IMR-90 (cell line): ENCODE results near the gene NT5C1A. TPM values are rescaled to one million over a fixed set of nuclear protein-coding genes. Genes with fewer than 3 reads are reported as not detected.

Experiments used
- ATAC-seq: fragments of 200-7000 bp; cut with Tn5 transposase; 2 replicates; pipeline ENCODE4 v1.9.1; 2020; ENCODE audit warnings: low read depth, mild to moderate bottlenecking, moderate library complexity
- BruUV-seq: library from RNA; stranded (reverse); fragments of 400-500 nt; replicated peaks from 2 replicates; lab custom pipeline; 2021; lab: Mats Ljungman, UMichigan
- CTCF ChIA-PET: fragments of 300-600 bp; formaldehyde crosslinking; extraction: SDS; loops from one replicate; lab custom pipeline; 2021; ENCODE audit warnings: antibody characterized with exemption; lab: Yijun Ruan, JAX
- POLR2A ChIA-PET: fragments of 300-600 bp; sonication (Branson Sonifier 250); formaldehyde crosslinking; loops from one replicate; lab custom pipeline; 2022; ENCODE audit warnings: antibody characterized with exemption; ENCODE audit not compliant: unreplicated experiment; lab: Charles Lee
- DNase-seq: peaks from one replicate; pipeline ENCODE4 v3.0.0; 2013
- H2AFZ ChIP-seq: replicated peaks from 2 replicates; pipeline ENCODE3; 2013; ENCODE audit warnings: low read length, mild to moderate bottlenecking; ENCODE audit not compliant: poor library complexity
- H2AK5ac ChIP-seq: 2 replicates; pipeline ENCODE4 v1.6.1; 2013; ENCODE audit warnings: low read depth, low read length, inconsistent platforms
- H2AK9ac ChIP-seq: replicated peaks from 2 replicates; pipeline ENCODE3; 2013; ENCODE audit warnings: mild to moderate bottlenecking, low read depth, low read length, moderate library complexity; ENCODE audit not compliant: poor library complexity
- H2BK120ac ChIP-seq: 2 replicates; pipeline ENCODE4 v1.6.1; 2013; ENCODE audit warnings: low read depth, low read length, inconsistent platforms
- H2BK15ac ChIP-seq: 3 replicates; pipeline ENCODE4 v1.6.1; 2013; ENCODE audit warnings: low read depth, low read length, inconsistent platforms
- H2BK20ac ChIP-seq: 2 replicates; pipeline ENCODE4 v1.6.1; 2013; ENCODE audit warnings: low read depth, mild to moderate bottlenecking, inconsistent platforms, low read length, moderate library complexity
- H2BK5ac ChIP-seq: 2 replicates; pipeline ENCODE4 v1.6.1; 2013; ENCODE audit warnings: mild to moderate bottlenecking, low read depth, low read length, inconsistent platforms; ENCODE audit not compliant: poor library complexity, severe bottlenecking
- H3K14ac ChIP-seq: replicated peaks from 2 replicates; pipeline ENCODE4 v1.6.1; 2013; ENCODE audit warnings: low read depth, low read length, inconsistent platforms
- H3K18ac ChIP-seq: 2 replicates; pipeline ENCODE4 v1.6.1; 2013; ENCODE audit warnings: low read depth, low read length, control low read depth
- H3K23ac ChIP-seq: 2 replicates; pipeline ENCODE4 v1.6.1; 2013; ENCODE audit warnings: low read depth, low read length, inconsistent platforms
- H3K27ac ChIP-seq: 2 replicates; pipeline ENCODE4 v1.5.1; 2013; ENCODE audit warnings: mild to moderate bottlenecking, control low read depth, low read length; ENCODE audit not compliant: insufficient read depth
- H3K27me3 ChIP-seq: 2 replicates; pipeline ENCODE4 v1.6.1; 2013; ENCODE audit warnings: low read length; ENCODE audit not compliant: control insufficient read depth, insufficient read depth
- H3K36me3 ChIP-seq: 2 replicates; pipeline ENCODE4 v1.6.1; 2013; ENCODE audit warnings: low read length, mixed read lengths; ENCODE audit not compliant: control insufficient read depth, insufficient read depth
- H3K4ac ChIP-seq: 2 replicates; pipeline ENCODE4 v1.6.1; 2013; ENCODE audit warnings: low read depth, low read length, inconsistent platforms
- H3K4me1 ChIP-seq: 2 replicates; pipeline ENCODE4 v1.6.1; 2013; ENCODE audit warnings: low read length, mixed read lengths; ENCODE audit not compliant: control insufficient read depth, insufficient read depth
- H3K4me2 ChIP-seq: 2 replicates; pipeline ENCODE4 v1.6.1; 2013; ENCODE audit warnings: low read depth, mild to moderate bottlenecking, control low read depth, low read length, moderate library complexity
- H3K4me3 ChIP-seq: 2 replicates; pipeline ENCODE4 v1.5.1; 2013; ENCODE audit warnings: low read depth, mild to moderate bottlenecking, control low read depth, low read length, moderate library complexity; ENCODE audit not compliant: insufficient read depth
- H3K56ac ChIP-seq: 2 replicates; pipeline ENCODE4 v1.6.1; 2013; ENCODE audit warnings: low read length, inconsistent platforms; ENCODE audit not compliant: insufficient read depth; ENCODE audit errors: extremely low read depth
- H3K79me1 ChIP-seq, 2 experiments: 2 replicates each; pipeline ENCODE4 v1.6.1; 2013; ENCODE audit warnings: low read length in 2 of 2, inconsistent platforms in 1 of 2, low read depth in 1 of 2
- H3K9ac ChIP-seq: 2 replicates; pipeline ENCODE4 v1.6.1; 2013; ENCODE audit warnings: low read depth, low read length, control low read depth
- H3K9me1 ChIP-seq: 2 replicates; pipeline ENCODE4 v1.6.1; 2013; ENCODE audit warnings: low read length, inconsistent platforms; ENCODE audit not compliant: insufficient read depth
- H3K9me3 ChIP-seq: 2 replicates; pipeline ENCODE4 v1.6.1; 2013; ENCODE audit warnings: low read length; ENCODE audit not compliant: control insufficient read depth, insufficient read depth
- H4K20me1 ChIP-seq: 2 replicates; pipeline ENCODE4 v1.6.1; 2013; ENCODE audit warnings: low read length, inconsistent platforms; ENCODE audit not compliant: insufficient read depth
- H4K5ac ChIP-seq: 2 replicates; pipeline ENCODE4 v1.6.1; 2013; ENCODE audit warnings: mild to moderate bottlenecking, low read depth, low read length, control low read depth
- H4K8ac ChIP-seq, 2 experiments: 2 replicates each; pipeline ENCODE4 v1.6.1; 2013; ENCODE audit warnings: low read depth in 2 of 2, low read length in 2 of 2, control low read depth in 1 of 2, inconsistent platforms in 1 of 2
- H4K91ac ChIP-seq: 2 replicates; pipeline ENCODE4 v1.6.1; 2013; ENCODE audit warnings: low read depth, low read length, inconsistent platforms; ENCODE audit not compliant: insufficient read depth
- BHLHE40 ChIP-seq: fragments of 150-350 bp; IDR thresholded peaks from 2 replicates; pipeline ENCODE4 v1.6.1; 2016; ENCODE audit warnings: mild to moderate bottlenecking, low read depth, low read length
- CEBPB ChIP-seq: IDR thresholded peaks from 2 replicates; pipeline ENCODE4 v1.6.1; 2012; ENCODE audit warnings: low read depth, low read length, improper control_type of control experiment
- MAFK ChIP-seq: IDR thresholded peaks from 2 replicates; pipeline ENCODE4 v1.6.1; 2012; ENCODE audit warnings: low read depth, low read length, improper control_type of control experiment
- MAZ ChIP-seq: IDR thresholded peaks from 2 replicates; pipeline ENCODE4 v1.6.1; 2012; ENCODE audit warnings: low read depth, mild to moderate bottlenecking, low read length, improper control_type of control experiment, moderate library complexity, borderline replicate concordance
- MXI1 ChIP-seq: IDR thresholded peaks from 2 replicates; pipeline ENCODE4 v1.6.1; 2012; ENCODE audit warnings: low read depth, mild to moderate bottlenecking, low read length, moderate library complexity, borderline replicate concordance
- POLR2A ChIP-seq: IDR thresholded peaks from 2 replicates; pipeline ENCODE4 v1.6.1; 2012; ENCODE audit warnings: mild to moderate bottlenecking, low read depth, low read length
- RAD21 ChIP-seq: IDR thresholded peaks from 2 replicates; pipeline ENCODE4 v1.6.1; 2012; ENCODE audit warnings: low read length, improper control_type of control experiment
- RCOR1 ChIP-seq: IDR thresholded peaks from 2 replicates; pipeline ENCODE4 v1.6.1; 2012; ENCODE audit warnings: mild to moderate bottlenecking, low read length, improper control_type of control experiment; ENCODE audit not compliant: insufficient replicate concordance
- RFX5 ChIP-seq: IDR thresholded peaks from 2 replicates; pipeline ENCODE4 v1.8.0; 2012; ENCODE audit warnings: low read depth, mild to moderate bottlenecking, low read length, moderate library complexity
- SMC3 ChIP-seq: fragments of 150-350 bp; IDR thresholded peaks from 2 replicates; pipeline ENCODE4 v1.6.1; 2016; ENCODE audit warnings: low read depth, mild to moderate bottlenecking, antibody characterized with exemption, low read length, moderate library complexity
- WGBS, 2 experiments: methylation state at CpG; one replicate each; pipeline versions ENCODE4 v1.1.5 to v1.1.7; 2013; ENCODE audit warnings: missing lambda C conversion rate in 2 of 2; ENCODE audit not compliant: insufficient read length in 1 of 2; ENCODE audit errors: extremely low coverage in 2 of 2; 5-methylcytosine and 5-hydroxymethylcytosine counted together
- dilution Hi-C: fragments of 300-500 bp; cut with HindIII; formaldehyde crosslinking; loops from one replicate; pipeline ENCODE4 v1.14.3; 2018; ENCODE audit warnings: low sequenced_read_pairs; ENCODE audit not compliant: unreplicated experiment
- in situ Hi-C: fragments of 300-500 bp; cut with MboI; formaldehyde crosslinking; loops from 3 replicates; pipeline ENCODE4 v1.14.3; 2019; ENCODE audit warnings: low sequenced_read_pairs, inconsistent platforms, mixed read lengths
- intact Hi-C: fragments of 100-400 bp; cut with micrococcal nuclease; formaldehyde crosslinking; loops from 2 replicates; pipeline ENCODE4 v1.10.0; 2022
- polyA plus RNA-seq, 3 experiments: library from polyadenylated mRNA; depleted of rRNA; stranded (reverse); fragments of >200 nt; gene quantifications; 2 replicates each; pipeline ENCODE4 v1.2.3, GENCODE V29; 2012; ENCODE audit warnings: low replicate concordance in 1 of 3
- total RNA-seq: library from RNA; depleted of rRNA; stranded (reverse); fragments of >200 nt; gene quantifications from 2 replicates; pipeline ENCODE4 v1.2.3, GENCODE V29; 2012
- TF ChIP-seq, protein P1 (sequence below): fragments of 150-350 bp; IDR thresholded peaks from 2 replicates; pipeline ENCODE4 v1.6.1; 2017; ENCODE audit warnings: mild to moderate bottlenecking, antibody characterized with exemption, low read length, low read depth
- TF ChIP-seq, protein P2 (sequence below): conservative IDR thresholded peaks from 2 replicates; pipeline ENCODE4 v1.5.1; 2012; ENCODE audit warnings: mild to moderate bottlenecking, low read depth, low read length, improper control_type of control experiment

NT5C1A gene
- total and polyA plus RNA-seq, 2 of the 4 experiments (the other 2 are of a cell fraction) = not detected

DNA sequence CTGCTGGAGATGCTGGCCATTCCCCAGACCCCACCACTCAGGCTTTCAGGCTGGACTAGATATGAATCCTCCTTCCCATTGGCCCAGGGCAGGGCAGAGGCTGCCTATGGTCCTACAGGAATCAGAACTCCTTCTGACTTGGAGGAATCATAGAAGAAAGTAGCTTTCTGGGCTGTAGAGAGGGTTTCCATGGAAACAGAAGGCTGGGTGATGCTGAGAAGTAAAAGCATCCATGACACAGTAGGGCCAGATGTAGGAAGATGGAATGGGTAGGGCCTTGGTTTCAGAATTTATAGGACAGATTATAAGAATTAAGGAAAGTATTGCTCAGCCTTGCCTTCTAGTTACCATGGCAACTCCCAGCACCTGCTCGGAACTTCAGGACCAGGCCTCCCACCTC lies 9.0 kb downstream of the NT5C1A start:
- no peak overlapping the region for H3K9ac ChIP-seq
- no peak overlapping the region for H2AK5ac ChIP-seq
- no peak overlapping the region for H2BK5ac ChIP-seq
- H3K14ac ChIP-seq = no peak overlapping the region
- no peak overlapping the region for H3K56ac ChIP-seq
- ChIA-PET CTCF (no interaction called here), POLR2A (no interaction called here)
- DNase-seq (no peak), ATAC-seq (no peak)
- H3K27me3 ChIP-seq = peaks cover 76% of the 10 kb centered on the region
- peaks cover 1% of the 10 kb centered on the region; the same call in 1 of the 2 replicates for H3K4me1 ChIP-seq
- H2BK120ac ChIP-seq = no peak overlapping the region
- H2BK15ac ChIP-seq = no peak overlapping the region
- no peak overlapping the region for H3K18ac ChIP-seq
- no peaks in the 10 kb centered on the region for H3K79me1 ChIP-seq
- no peak overlapping the region for H2AK9ac ChIP-seq
- no peaks in the 10 kb centered on the region; the same call in 1 of the 2 replicates for H3K9me1 ChIP-seq
- in situ Hi-C loops (no loop called here), intact Hi-C loops (no loop called here), dilution Hi-C loops (no loop called here)
- no peak overlapping the region for H3K27ac ChIP-seq
- no peak overlapping the region for H2BK20ac ChIP-seq
- H4K5ac ChIP-seq = no peak overlapping the region
- no peak overlapping the region for H3K4me2 ChIP-seq
- TF ChIP-seq, protein P1, sequence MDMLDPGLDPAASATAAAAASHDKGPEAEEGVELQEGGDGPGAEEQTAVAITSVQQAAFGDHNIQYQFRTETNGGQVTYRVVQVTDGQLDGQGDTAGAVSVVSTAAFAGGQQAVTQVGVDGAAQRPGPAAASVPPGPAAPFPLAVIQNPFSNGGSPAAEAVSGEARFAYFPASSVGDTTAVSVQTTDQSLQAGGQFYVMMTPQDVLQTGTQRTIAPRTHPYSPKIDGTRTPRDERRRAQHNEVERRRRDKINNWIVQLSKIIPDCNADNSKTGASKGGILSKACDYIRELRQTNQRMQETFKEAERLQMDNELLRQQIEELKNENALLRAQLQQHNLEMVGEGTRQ = no peak
- no peak for TF ChIP-seq MXI1
- no peak for TF ChIP-seq RCOR1
- no peak for TF ChIP-seq SMC3
- TF ChIP-seq POLR2A = no peak
- TF ChIP-seq, protein P2, sequence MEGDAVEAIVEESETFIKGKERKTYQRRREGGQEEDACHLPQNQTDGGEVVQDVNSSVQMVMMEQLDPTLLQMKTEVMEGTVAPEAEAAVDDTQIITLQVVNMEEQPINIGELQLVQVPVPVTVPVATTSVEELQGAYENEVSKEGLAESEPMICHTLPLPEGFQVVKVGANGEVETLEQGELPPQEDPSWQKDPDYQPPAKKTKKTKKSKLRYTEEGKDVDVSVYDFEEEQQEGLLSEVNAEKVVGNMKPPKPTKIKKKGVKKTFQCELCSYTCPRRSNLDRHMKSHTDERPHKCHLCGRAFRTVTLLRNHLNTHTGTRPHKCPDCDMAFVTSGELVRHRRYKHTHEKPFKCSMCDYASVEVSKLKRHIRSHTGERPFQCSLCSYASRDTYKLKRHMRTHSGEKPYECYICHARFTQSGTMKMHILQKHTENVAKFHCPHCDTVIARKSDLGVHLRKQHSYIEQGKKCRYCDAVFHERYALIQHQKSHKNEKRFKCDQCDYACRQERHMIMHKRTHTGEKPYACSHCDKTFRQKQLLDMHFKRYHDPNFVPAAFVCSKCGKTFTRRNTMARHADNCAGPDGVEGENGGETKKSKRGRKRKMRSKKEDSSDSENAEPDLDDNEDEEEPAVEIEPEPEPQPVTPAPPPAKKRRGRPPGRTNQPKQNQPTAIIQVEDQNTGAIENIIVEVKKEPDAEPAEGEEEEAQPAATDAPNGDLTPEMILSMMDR = no peak
- no peak for TF ChIP-seq RFX5
- TF ChIP-seq MAFK = no peak
- no peak for TF ChIP-seq BHLHE40
- TF ChIP-seq CEBPB = no peak
- TF ChIP-seq RAD21 = no peak
- no peak for TF ChIP-seq MAZ
- H3K36me3 ChIP-seq = no peaks in the 10 kb centered on the region
- H4K8ac ChIP-seq = no peak overlapping the region
- no peaks in the 10 kb centered on the region for H4K20me1 ChIP-seq
- WGBS, 2 experiments = no CpG with 5 or more reads among the region's 1 CpG
- no TSS peak for BruUV-seq
- H3K4ac ChIP-seq = no peak overlapping the region
- no peak overlapping the region for H3K4me3 ChIP-seq
- H3K23ac ChIP-seq = no peak overlapping the region
- H2AFZ ChIP-seq = no peak overlapping the region
- no peak overlapping the region for H4K91ac ChIP-seq
- H3K9me3 ChIP-seq = no peaks in the 10 kb centered on the region
